ENCODE results near the gene NXPH2. TPM values are rescaled to one million over a fixed set of nuclear protein-coding genes. Genes with fewer than 3 reads are reported as not detected.

Gene NXPH2
- total RNA-seq (2016; rRNA removed; fragmentation: Illumina TruSeq; extraction: Trizol), result not detected in 2 replicates
- total RNA-seq (2016; cell fraction: cytosol; rRNA removed; fragmentation: Illumina TruSeq; extraction: Trizol; ENCODE audit: low read depth), result not detected in 2 replicates
- not detected in 2 replicates for total RNA-seq (2016; cell fraction: insoluble cytoplasmic fraction; rRNA removed; fragmentation: Illumina TruSeq; extraction: Trizol)
- not detected in 2 replicates for total RNA-seq (2016; cell fraction: membrane; rRNA removed; fragmentation: Illumina TruSeq; extraction: Trizol)
- not detected in 2 replicates for total RNA-seq (2016; cell fraction: nucleus; rRNA removed; fragmentation: Illumina TruSeq; extraction: Trizol)
- not detected in 2 replicates for polyA plus RNA-seq (2011; rRNA removed)
- polyA plus RNA-seq (2011; cell fraction: cytosol; rRNA removed), result not detected in 2 replicates
- not detected in 2 replicates for polyA plus RNA-seq (2011; cell fraction: nucleus; rRNA removed)
- polyA plus RNA-seq (2012), result not detected in 2 replicates
- not detected in 2 replicates for polyA plus RNA-seq (2016; cell fraction: cytosol; fragmentation: Illumina TruSeq; extraction: Trizol; ENCODE audit: low read depth)
- polyA plus RNA-seq (2016; cell fraction: insoluble cytoplasmic fraction; fragmentation: Illumina TruSeq; extraction: Trizol; ENCODE audit: low read depth), result not detected in 2 replicates
- not detected in 2 replicates for polyA plus RNA-seq (2016; cell fraction: membrane; fragmentation: Illumina TruSeq; extraction: Trizol; ENCODE audit: low read depth)
- polyA plus RNA-seq (2016; cell fraction: nucleus; fragmentation: Illumina TruSeq; extraction: Trizol; ENCODE audit: insufficient read depth, low read depth), result not detected in 2 replicates
- not detected in 2 replicates for polyA minus RNA-seq (2011; rRNA and poly(A)+ RNA removed; ENCODE audit: low replicate concordance)
- not detected in 2 replicates for polyA minus RNA-seq (2011; cell fraction: cytosol; rRNA and poly(A)+ RNA removed)
- not detected in 2 replicates for polyA minus RNA-seq (2011; cell fraction: nucleus; rRNA and poly(A)+ RNA removed)
- percentile 4 among the genes with signal in this experiment for Bru-seq, nascent RNA
- BruChase-seq, experiment 1, labeled RNA remaining after a 6-hour chase, result percentile 4 among the genes with signal in this experiment
- percentile 6 among the genes with signal in this experiment for BruChase-seq, experiment 2, labeled RNA remaining after a 2-hour chase
- long read RNA-seq, experiment 1, result 0 reads
- long read RNA-seq, experiment 2, result 0 reads

DNA sequence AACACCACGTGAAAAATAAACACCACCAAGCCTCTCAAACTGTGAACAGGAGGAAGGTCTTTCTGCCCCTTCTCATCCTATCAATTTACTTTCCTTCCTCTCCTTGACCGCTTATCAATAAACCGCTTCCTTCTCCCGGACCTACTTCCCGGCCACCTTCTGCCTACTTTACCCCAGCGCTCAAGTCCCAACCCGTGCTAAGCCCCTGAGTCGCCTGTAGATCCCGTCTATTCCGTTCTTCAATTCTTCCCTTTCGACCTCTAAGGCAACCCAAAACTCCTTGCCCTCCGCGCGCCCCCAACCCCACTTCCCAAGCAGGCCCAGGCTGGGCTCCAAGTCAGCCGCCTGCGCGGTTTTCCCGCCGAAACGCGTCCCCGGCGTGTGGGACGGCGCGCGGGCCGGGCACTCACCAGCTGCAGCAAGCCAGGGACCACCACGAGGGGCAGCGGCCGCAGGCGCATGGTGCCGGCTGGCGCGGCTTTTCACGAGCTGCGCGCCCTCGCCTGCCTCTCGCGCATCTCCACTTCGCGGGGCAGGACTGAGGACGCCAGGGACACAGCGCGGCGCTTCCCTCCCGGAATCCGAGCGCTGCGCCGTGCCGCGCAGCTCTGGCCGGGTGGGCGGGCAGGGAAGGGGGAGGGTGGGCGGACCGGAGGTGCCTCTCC lies at the start of gene NXPH2:
Gene NXPH2, minus strand, starts transcription at position 610 of the 665 bp plus-strand sequence. Its CDS starts 149 bp downstream, at position 461.
- ATAC-seq (peak; percentile 75), DNase-seq (ENCODE audit: low spot score) (no peak), FAIRE-seq (no peak)
- Histone ChIP-seq H3K9ac (ENCODE audit: insufficient read depth, low read depth, low read length) (no peak within 1 kb of the TSS), H3K4me1 (ENCODE audit: insufficient read depth, low read length) (peaks cover 16% of the 10 kb centered on the region), H2AFZ (ENCODE audit: low read length) (no peak within 1 kb of the TSS), H3K4me2 (ENCODE audit: low read depth, low read length) (peak within 1 kb of the TSS; percentile 64), H3K36me3 (replicated peaks in 1 of 2; ENCODE audit: control insufficient read depth in 1 of 2, insufficient read depth in 2 of 2, low read length in 2 of 2) (no peaks in the 10 kb centered on the region), H3K9me3 (ENCODE audit: low read length) (no peaks in the 10 kb centered on the region), H3K27ac (ENCODE audit: extremely low read length, insufficient read depth, low read length) (no peak within 1 kb of the TSS), H3K27me3 (ENCODE audit: control insufficient read depth in 1 of 2, insufficient read depth in 2 of 2, low read length in 2 of 2) (peaks cover 8 to 53% of the 10 kb centered on the region in 2 experiments; a peak in 4 of 5 replicates), H3K4me3 (replicated peaks in 1 of 3; ENCODE audit: insufficient read depth in 1 of 3, low read depth in 2 of 3, low read length in 3 of 3) (peak within 1 kb of the TSS in 2 of 3 experiments; percentile 40 to 43; a peak in 3 of 6 replicates), H4K20me1 (ENCODE audit: insufficient read depth, low read length) (no peaks in the 10 kb centered on the region), H3K79me2 (ENCODE audit: insufficient read depth, low read length) (no peaks in the 10 kb centered on the region)
- no TSS peak for BruUV-seq (replicated peaks)
- intact Hi-C loops (cut with micrococcal nuclease; ENCODE audit: unreplicated experiment), result loop anchor here (10.0 kb wide), 1 partner anchor 155 kb away; no protein-coding TSS in a partner anchor
- CTCF ChIA-PET (ENCODE audit: low intra/inter-chr PET ratio, low total read pairs), result no interaction called here
- WGBS (ENCODE audit: low lambda C conversion rate), result 4% methylated on average over 28 of the region's 58 CpGs
- in situ Hi-C loops (cut with HindIII; ENCODE audit: extremely low pct_ligation_motif_present, low pct_unique_long_range_greater_than_20kb), result no loop called here
- POLR2A ChIA-PET, result no interaction called here
- TF ChIP-seq PPARG (CRISPR knock-in tag; conservative IDR thresholded peaks at IDR 0.05) (no peak), MTA1 (CRISPR knock-in tag; IDR thresholded peaks at IDR 0.05; ENCODE audit: borderline replicate concordance) (no peak), NR2F6 (IDR thresholded peaks at IDR 0.05) (no peak), NR2F6 (CRISPR knock-in tag; IDR thresholded peaks at IDR 0.05) (no peak), KAT7 (CRISPR knock-in tag; IDR thresholded peaks at IDR 0.05; ENCODE audit: borderline replicate concordance) (no peak), JUND (CRISPR knock-in tag; IDR thresholded peaks at IDR 0.05) (no peak), AKAP8 (CRISPR knock-in tag; IDR thresholded peaks at IDR 0.05) (no peak), MATR3 (CRISPR knock-in tag; IDR thresholded peaks at IDR 0.05) (no peak), ZNF432 (CRISPR knock-in tag; IDR thresholded peaks at IDR 0.05; ENCODE audit: borderline replicate concordance) (no peak), PAX8 (CRISPR knock-in tag; IDR thresholded peaks at IDR 0.05; ENCODE audit: borderline replicate concordance) (no peak), FOXO1 (CRISPR knock-in tag; IDR thresholded peaks at IDR 0.05) (no peak), HMGA1 (CRISPR knock-in tag; conservative IDR thresholded peaks at IDR 0.05) (no peak)
- TF ChIP-seq, protein P1, sequence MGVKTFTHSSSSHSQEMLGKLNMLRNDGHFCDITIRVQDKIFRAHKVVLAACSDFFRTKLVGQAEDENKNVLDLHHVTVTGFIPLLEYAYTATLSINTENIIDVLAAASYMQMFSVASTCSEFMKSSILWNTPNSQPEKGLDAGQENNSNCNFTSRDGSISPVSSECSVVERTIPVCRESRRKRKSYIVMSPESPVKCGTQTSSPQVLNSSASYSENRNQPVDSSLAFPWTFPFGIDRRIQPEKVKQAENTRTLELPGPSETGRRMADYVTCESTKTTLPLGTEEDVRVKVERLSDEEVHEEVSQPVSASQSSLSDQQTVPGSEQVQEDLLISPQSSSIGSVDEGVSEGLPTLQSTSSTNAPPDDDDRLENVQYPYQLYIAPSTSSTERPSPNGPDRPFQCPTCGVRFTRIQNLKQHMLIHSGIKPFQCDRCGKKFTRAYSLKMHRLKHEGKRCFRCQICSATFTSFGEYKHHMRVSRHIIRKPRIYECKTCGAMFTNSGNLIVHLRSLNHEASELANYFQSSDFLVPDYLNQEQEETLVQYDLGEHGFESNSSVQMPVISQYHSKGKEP (CRISPR knock-in tag; IDR thresholded peaks at IDR 0.05), result no peak
- TF ChIP-seq, protein P2, sequence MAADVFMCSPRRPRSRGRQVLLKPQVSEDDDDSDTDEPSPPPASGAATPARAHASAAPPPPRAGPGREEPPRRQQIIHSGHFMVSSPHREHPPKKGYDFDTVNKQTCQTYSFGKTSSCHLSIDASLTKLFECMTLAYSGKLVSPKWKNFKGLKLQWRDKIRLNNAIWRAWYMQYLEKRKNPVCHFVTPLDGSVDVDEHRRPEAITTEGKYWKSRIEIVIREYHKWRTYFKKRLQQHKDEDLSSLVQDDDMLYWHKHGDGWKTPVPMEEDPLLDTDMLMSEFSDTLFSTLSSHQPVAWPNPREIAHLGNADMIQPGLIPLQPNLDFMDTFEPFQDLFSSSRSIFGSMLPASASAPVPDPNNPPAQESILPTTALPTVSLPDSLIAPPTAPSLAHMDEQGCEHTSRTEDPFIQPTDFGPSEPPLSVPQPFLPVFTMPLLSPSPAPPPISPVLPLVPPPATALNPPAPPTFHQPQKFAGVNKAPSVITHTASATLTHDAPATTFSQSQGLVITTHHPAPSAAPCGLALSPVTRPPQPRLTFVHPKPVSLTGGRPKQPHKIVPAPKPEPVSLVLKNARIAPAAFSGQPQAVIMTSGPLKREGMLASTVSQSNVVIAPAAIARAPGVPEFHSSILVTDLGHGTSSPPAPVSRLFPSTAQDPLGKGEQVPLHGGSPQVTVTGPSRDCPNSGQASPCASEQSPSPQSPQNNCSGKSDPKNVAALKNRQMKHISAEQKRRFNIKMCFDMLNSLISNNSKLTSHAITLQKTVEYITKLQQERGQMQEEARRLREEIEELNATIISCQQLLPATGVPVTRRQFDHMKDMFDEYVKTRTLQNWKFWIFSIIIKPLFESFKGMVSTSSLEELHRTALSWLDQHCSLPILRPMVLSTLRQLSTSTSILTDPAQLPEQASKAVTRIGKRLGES (CRISPR knock-in tag; IDR thresholded peaks at IDR 0.05; ENCODE audit: borderline replicate concordance), result no peak
- TF ChIP-seq, protein P3, sequence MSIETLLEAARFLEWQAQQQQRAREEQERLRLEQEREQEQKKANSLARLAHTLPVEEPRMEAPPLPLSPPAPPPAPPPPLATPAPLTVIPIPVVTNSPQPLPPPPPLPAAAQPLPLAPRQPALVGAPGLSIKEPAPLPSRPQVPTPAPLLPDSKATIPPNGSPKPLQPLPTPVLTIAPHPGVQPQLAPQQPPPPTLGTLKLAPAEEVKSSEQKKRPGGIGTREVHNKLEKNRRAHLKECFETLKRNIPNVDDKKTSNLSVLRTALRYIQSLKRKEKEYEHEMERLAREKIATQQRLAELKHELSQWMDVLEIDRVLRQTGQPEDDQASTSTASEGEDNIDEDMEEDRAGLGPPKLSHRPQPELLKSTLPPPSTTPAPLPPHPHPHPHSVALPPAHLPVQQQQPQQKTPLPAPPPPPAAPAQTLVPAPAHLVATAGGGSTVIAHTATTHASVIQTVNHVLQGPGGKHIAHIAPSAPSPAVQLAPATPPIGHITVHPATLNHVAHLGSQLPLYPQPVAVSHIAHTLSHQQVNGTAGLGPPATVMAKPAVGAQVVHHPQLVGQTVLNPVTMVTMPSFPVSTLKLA (IDR thresholded peaks at IDR 0.05), result no peak

Measured in HepG2 (cell line).